ENCODE data around the gene CCDC152. TPM values are rescaled to one million over a fixed set of nuclear protein-coding genes. Genes with fewer than 3 reads are reported as not detected.

The CCDC152 gene
- total and polyA plus RNA-seq, 10 of the 15 experiments (the other 5 are each of a cell fraction or from before 2014, with no cell fraction given), result 0.12 to 25.8 (median 13.5) TPM

GRCh38 chr5:42784132-42784531, 27.5 kb downstream of the CCDC152 start (continued):
- TF ChIP-seq FOXK2 (IDR thresholded peaks at IDR 0.05), result no peak

GRCh38 chr5:42785756-42786155, 29.1 kb downstream of the CCDC152 start:
- intact Hi-C loops (cut with micrococcal nuclease; ENCODE audit: unreplicated experiment), result no loop called here
- H3K4me3 ChIP-seq, result no peak overlapping the region
- H3K36me3 ChIP-seq (ENCODE audit: control insufficient read depth in 2 of 2, insufficient read depth in 2 of 2, low read length in 1 of 2), result no peaks in the 10 kb centered on the region
- WGBS (ENCODE audit: insufficient coverage, insufficient replicate concordance, low lambda C conversion rate, missing lambda C conversion rate), result 97% methylated on average over 4 of the region's 4 CpGs
- ChIA-PET CTCF (no interaction called here), SMC1A (ENCODE audit: uncharacterized antibody, unreplicated experiment) (no interaction called here), POLR2A (no interaction called here), RAD21 (ENCODE audit: unreplicated experiment) (no interaction called here)
- ATAC-seq (no peak), FAIRE-seq (no peak), DNase-seq (ENCODE audit: low read depth, low spot score) (no peak)
- no TSS peak for BruUV-seq (replicated peaks)
- in situ Hi-C loops (cut with MboI), result no loop called here
- no peaks in the 10 kb centered on the region; the same call in 1 of the 3 replicates for H3K9me3 ChIP-seq (replicated peaks; ENCODE audit: control insufficient read depth, insufficient read depth, low read length)
- no peaks in the 10 kb centered on the region for H3K79me2 ChIP-seq (ENCODE audit: control insufficient read depth, insufficient read depth, low read length)
- H3K27me3 ChIP-seq (replicated peaks in 1 of 2; ENCODE audit: control insufficient read depth in 2 of 2, insufficient read depth in 2 of 2, low read length in 1 of 2), result no peaks in the 10 kb centered on the region
- H3K27ac ChIP-seq (ENCODE audit: control insufficient read depth, insufficient read depth), result no peak overlapping the region
- no peaks in the 10 kb centered on the region for H3K4me1 ChIP-seq (ENCODE audit: control insufficient read depth, insufficient read depth, low read length)
- no peak overlapping the region for H3K9ac ChIP-seq (ENCODE audit: control insufficient read depth, insufficient read depth, low read length)
- H4K20me1 ChIP-seq (ENCODE audit: control insufficient read depth, insufficient read depth), result no peaks in the 10 kb centered on the region
- no peak overlapping the region for H2AFZ ChIP-seq (ENCODE audit: control insufficient read depth, low read depth, low read length)
- no peak overlapping the region for H3K4me2 ChIP-seq (ENCODE audit: control insufficient read depth, insufficient read depth)
- no peak for TF ChIP-seq REST (IDR thresholded peaks at IDR 0.05; ENCODE audit: low read depth, low read length)
- no peak for TF ChIP-seq SP1 (IDR thresholded peaks at IDR 0.05; ENCODE audit: low read depth, low read length)
- TF ChIP-seq ZBTB33 (IDR thresholded peaks at IDR 0.05), result no peak
- TF ChIP-seq ATF7 (IDR thresholded peaks at IDR 0.05; ENCODE audit: low read depth), result no peak
- TF ChIP-seq SIN3A (IDR thresholded peaks at IDR 0.05; ENCODE audit: low read depth, low read length), result no peak
- TF ChIP-seq JUND (IDR thresholded peaks at IDR 0.05; ENCODE audit: low read depth, low read length), result no peak
- no peak for TF ChIP-seq BCL11A (IDR thresholded peaks at IDR 0.05; ENCODE audit: low read depth, low read length)
- no peak for TF ChIP-seq HDAC2 (IDR thresholded peaks at IDR 0.05)
- no peak for TF ChIP-seq E2F4 (IDR thresholded peaks at IDR 0.05; ENCODE audit: low read depth, low read length)
- TF ChIP-seq USF2 (IDR thresholded peaks at IDR 0.05; ENCODE audit: borderline replicate concordance, low read depth, low read length), result no peak
- TF ChIP-seq EGR1 (IDR thresholded peaks at IDR 0.05; ENCODE audit: borderline replicate concordance in 1 of 2, low read depth in 2 of 2, low read length in 2 of 2), result no peak
- no peak for TF ChIP-seq NR2C2 (IDR thresholded peaks at IDR 0.05; ENCODE audit: borderline replicate concordance, control insufficient read depth, insufficient read length, low read depth)
- no peak for TF ChIP-seq RAD21 (IDR thresholded peaks at IDR 0.05; ENCODE audit: insufficient read depth, low read depth, low read length)
- no peak for TF ChIP-seq ETV6 (conservative IDR thresholded peaks at IDR 0.05 in 1 of 2, IDR thresholded peaks at IDR 0.05 in 1 of 2; ENCODE audit: borderline replicate concordance in 1 of 2, low read depth in 1 of 2)
- no peak for TF ChIP-seq RCOR1 (conservative IDR thresholded peaks at IDR 0.05; ENCODE audit: low read depth, low read length)
